Measurements from ENCODE around the gene MYRIP.

- TF ChIP-seq CTCF (IDR thresholded peaks at IDR 0.05): no peak
- TF ChIP-seq POLR2A (IDR thresholded peaks at IDR 0.05): no peak
Measured at GRCh38 chr3:40291471-40291870, 482.1 kb downstream of the MYRIP start.

Measured in uterus (tissue), 2 donors.